LNCAP (cell line): ENCODE data around the gene GPC1.

Experiments
- TF ChIP-seq, protein P1 (sequence below): fragments of 450-650 bp; IDR thresholded peaks from 2 replicates; pipeline ENCODE4 v1.5.1; 2017; ENCODE audit warnings: mild to moderate bottlenecking

GPC1 gene

DNA sequence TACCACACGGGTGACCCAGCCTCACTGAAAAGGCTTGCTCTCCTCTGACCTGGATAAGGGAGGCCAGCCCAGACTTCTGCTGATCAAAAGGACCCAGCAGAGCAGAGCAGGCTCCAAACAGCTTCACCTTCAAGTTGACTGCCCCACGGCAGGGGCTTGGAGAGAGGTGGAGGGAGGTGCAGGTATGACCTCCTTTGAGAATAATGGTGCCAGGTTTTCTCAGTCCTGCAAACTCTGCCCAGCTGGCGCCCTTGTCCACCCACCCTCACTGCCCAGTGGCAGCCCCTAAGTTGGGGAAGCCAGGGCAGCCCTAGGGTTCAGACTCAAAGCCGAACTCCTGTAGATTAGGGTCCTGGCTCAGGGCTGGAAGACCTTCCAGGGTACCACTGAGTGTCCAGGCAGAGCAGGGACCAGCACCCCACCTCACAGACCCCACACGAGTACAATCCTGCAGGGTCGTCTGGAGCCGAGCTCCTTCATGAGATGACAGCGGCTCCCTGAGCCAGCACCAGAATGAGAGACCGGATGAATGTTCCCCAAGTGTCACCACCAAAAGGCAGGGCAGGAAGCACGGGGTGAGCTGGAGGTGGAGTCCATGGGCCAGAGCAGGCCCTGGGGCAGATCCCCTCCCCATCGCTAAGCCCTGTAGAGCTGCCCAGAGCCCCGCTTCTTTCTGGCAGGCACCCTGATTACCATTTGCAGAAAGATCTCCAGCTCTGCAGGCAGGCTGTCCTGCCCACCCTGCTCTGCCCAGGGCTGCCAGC, 3.6 kb upstream of the GPC1 start:
- TF ChIP-seq, protein P1, sequence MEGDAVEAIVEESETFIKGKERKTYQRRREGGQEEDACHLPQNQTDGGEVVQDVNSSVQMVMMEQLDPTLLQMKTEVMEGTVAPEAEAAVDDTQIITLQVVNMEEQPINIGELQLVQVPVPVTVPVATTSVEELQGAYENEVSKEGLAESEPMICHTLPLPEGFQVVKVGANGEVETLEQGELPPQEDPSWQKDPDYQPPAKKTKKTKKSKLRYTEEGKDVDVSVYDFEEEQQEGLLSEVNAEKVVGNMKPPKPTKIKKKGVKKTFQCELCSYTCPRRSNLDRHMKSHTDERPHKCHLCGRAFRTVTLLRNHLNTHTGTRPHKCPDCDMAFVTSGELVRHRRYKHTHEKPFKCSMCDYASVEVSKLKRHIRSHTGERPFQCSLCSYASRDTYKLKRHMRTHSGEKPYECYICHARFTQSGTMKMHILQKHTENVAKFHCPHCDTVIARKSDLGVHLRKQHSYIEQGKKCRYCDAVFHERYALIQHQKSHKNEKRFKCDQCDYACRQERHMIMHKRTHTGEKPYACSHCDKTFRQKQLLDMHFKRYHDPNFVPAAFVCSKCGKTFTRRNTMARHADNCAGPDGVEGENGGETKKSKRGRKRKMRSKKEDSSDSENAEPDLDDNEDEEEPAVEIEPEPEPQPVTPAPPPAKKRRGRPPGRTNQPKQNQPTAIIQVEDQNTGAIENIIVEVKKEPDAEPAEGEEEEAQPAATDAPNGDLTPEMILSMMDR: no peak

DNA sequence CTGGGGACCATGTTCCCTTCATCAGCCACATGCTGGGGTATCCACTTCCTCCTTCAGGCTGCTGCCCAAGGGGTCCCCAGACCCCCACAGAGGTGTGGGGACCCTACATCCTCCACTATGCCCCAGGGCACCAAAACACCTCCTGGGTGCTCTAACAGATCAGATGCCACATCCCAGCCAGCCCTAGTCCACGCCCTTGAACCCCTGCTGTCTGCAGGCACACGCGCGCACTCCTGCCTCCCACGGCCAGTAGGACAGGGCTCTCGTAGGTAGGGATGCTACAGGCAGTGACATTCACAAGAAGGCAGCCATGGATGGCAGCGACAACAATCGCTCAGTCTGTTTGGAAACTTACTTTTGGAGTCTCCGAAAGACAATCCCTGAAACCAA, 3.0 kb upstream of the GPC1 start:
- TF ChIP-seq, protein P1: no peak

DNA sequence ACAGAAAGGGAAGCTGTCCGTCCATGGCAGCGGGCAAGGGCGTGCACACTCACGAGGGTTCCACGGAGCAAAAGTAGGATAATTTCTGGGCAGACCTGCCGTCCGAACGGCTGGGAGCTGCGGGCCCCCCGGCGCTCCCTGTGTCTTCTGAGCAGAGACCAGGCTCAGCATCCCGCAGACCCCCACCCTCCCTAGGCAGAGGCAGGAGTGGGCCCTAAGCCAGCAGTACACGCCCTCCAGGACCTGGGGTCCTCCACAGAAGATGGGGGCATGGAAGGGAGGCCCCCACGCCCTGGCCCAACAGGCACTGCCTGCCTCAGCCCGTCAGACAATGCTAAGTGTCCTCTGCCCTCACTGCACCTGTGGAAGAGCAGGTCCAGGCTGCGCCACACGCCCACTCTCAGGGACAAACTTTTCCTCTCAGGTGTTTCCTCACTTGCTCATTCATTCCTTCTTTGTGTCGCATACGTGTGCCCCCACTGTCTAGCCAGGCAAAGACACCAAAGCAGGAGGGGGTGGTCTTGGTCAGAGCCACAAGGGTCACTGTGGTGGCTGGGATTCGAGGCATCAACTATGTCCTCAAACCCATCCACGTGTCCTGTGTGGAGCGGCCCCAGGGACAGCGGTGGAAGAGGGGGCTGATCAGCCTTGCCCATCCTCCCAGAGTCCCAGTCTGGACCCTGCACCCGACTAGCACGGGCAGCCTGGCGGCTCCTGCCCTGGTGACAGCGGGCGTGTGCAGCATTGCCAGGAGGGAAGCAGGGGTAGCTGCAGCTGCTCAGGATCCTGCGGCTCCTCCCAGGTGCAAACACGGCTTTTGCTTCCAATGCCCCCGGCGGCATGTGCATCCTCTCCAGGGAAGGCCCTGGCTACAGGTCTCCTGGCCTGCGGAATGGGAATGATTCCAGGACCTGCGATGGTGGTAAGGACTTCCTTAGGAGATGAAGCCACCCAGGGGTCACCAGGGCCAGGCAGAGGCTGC, 2.4 kb upstream of the GPC1 start:
- TF ChIP-seq, protein P1: no peak

DNA sequence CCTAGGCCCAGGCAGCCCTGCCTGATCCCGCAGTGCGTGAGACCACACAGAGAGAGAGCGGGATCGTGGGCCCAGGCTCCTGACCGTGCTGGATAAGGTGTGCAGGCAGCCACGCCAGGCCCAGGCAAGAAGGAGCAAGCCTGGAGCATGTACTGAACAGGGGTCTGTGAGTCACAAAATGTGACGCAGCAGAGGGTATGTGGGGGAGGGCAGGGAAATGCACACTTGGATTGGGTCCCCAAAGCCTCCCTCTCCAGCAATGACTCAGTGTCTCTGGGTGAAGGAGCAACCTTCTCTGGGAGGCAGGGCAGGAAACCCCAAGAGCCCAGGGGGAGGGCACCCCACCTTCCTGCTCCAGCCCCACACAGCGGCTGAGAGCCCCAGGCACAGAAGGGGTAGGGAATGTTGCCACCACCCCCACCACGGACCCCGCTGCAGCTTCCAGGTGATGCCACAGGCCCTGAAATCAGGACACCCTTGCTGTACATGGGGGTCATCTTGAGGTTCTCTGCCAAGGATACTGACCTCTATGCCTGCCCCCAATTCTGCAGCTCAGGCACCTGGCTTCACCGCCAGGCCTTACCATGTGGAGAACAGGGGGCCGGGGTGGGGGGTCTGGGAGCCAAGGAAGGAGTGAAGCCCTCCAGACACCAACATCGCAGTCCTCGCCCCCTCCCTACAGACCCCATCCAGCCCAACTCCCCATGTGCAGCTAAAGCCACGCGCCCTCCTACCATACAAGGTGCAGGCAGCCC, 1.3 kb upstream of the GPC1 start:
- TF ChIP-seq, protein P1: no peak

DNA sequence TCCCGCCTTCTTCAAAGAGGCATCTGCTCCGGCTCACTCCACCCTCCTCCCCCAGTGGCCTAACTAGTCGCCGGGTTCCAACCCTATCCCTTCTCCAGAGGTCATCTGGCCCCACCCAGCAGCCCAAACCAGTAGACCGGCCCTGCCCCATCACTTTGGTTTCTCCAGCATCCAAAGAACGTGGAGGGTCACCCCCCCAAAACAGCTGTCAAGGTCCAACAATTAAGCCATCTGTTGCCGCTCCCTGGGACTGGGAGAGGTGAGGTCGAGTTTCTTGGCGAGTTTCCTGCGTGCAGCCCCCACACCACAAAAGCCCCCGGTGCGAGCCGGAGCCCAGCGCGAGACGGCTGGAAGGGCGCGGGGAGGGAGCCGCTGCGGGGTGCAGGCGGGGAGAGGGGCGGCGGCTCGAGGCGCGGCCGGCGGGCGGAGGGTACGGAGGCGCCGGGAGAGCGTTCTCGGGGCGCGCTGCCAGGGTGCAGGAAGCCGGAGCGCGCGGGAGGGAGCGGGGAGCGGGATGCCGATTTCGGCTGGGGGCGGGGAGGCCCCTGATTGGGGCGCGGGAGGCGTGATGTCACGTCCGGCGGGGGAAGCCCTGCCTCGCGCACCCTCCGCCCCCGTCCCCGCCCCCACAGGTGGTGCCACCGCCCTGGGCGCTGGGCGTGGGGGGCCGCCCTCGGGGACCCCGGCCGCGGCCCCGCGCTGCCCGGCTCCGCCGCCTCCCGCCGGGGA, 571 bp upstream of the GPC1 start:
- TF ChIP-seq, protein P1: no peak

DNA sequence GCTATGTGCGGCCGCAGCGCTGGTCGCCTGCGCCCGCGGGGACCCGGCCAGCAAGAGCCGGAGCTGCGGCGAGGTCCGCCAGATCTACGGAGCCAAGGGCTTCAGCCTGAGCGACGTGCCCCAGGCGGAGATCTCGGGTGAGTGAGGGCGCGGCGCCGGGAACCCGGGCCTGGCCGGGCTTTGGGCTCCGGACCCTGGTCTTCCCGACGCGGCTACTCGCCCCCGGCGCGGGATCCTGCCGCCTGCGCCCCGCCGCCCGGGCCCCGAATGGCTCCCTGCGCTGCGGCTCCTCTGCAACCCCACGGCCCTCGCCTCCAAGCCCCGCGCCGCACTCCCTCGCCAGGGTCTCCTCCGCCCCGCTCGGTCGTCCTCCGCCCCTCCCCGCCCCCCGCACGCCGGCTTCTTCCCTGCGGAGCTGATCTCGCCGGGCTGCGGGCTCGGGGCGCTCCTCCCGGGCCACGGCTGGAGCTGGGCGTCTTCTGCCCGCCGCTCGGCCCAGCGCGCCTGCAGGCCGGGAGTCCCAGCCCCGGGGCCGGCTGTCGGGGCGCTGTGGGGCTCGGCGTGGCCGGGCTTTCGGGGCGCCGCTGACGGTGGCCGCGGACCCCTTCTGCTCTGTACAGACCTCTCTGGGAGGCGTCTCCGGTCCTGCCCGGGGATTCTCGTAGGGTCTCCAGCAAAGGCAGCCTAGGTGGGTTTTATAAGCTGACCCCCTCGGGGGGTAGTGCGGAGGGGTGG, 652 bp downstream of the GPC1 start:
- TF ChIP-seq, protein P1: no peak
